Measurements from ENCODE around the gene INHBC.

INHBC gene

GRCh38 chr12:57496822-57497221 lies 62.2 kb downstream of the INHBC start:
- no peak overlapping the region for H2BK5ac ChIP-seq (ENCODE audit: low read length)
- no peak overlapping the region for H2AK5ac ChIP-seq (ENCODE audit: low read depth, low read length)
- H3K23ac ChIP-seq (ENCODE audit: low read depth, low read length, poor library complexity) = no peak overlapping the region
- H3K18ac ChIP-seq (ENCODE audit: low read length) = no peak overlapping the region
- H3K36me3 ChIP-seq (replicated peaks in 1 of 2; ENCODE audit: control insufficient read depth in 2 of 2, insufficient read depth in 2 of 2, low read length in 2 of 2) = peaks cover 41 to 70% of the 10 kb centered on the region in 2 donors
- no peak overlapping the region for H3K4me2 ChIP-seq (ENCODE audit: insufficient read depth, low read length, poor library complexity, severe bottlenecking)
- H3K79me1 ChIP-seq (ENCODE audit: low read depth, low read length) = peaks cover 4% of the 10 kb centered on the region
- H3K4me3 ChIP-seq (ENCODE audit: low read length in 2 of 2) = no peak overlapping the region
- H3K14ac ChIP-seq (ENCODE audit: low read length) = no peak overlapping the region
- H3K4me1 ChIP-seq (ENCODE audit: control insufficient read depth in 2 of 2, insufficient read depth in 1 of 2, low read depth in 1 of 2, low read length in 2 of 2) = no peaks in the 10 kb centered on the region
- H2BK12ac ChIP-seq (ENCODE audit: low read length) = no peak overlapping the region
- H3K4ac ChIP-seq (ENCODE audit: low read length) = no peak overlapping the region
- H3K27ac ChIP-seq (replicated peaks; ENCODE audit: low read length) = no peak overlapping the region
- no peak for DNase-seq (ENCODE audit: low spot score)
- H3K27me3 ChIP-seq (ENCODE audit: control insufficient read depth in 3 of 3, insufficient read depth in 3 of 3, low read depth in 1 of 3, low read length in 3 of 3) = no peaks in the 10 kb centered on the region
- H4K91ac ChIP-seq (ENCODE audit: low read depth, low read length, poor library complexity) = no peak overlapping the region
- no peak overlapping the region for H4K8ac ChIP-seq (ENCODE audit: low read depth, low read length)
- H2BK15ac ChIP-seq (ENCODE audit: low read length) = no peak overlapping the region
- H2AFZ ChIP-seq (ENCODE audit: low read length) = no peak overlapping the region
- H2BK120ac ChIP-seq (ENCODE audit: low read depth, low read length) = no peak overlapping the region
- H3K9ac ChIP-seq (ENCODE audit: low read depth, low read length, poor library complexity) = no peak overlapping the region
- H3K9me3 ChIP-seq (replicated peaks in 1 of 2; ENCODE audit: control insufficient read depth in 2 of 2, insufficient read depth in 1 of 2, low read depth in 1 of 2, low read length in 2 of 2) = peaks cover 0 to 9% of the 10 kb centered on the region in 2 donors

GRCh38 chr12:57497223-57498131 lies 62.9 kb downstream of the INHBC start:
- Histone ChIP-seq H3K4me3 (ENCODE audit: low read length in 2 of 2) (no peak overlapping the region), H4K91ac (ENCODE audit: low read depth, low read length, poor library complexity) (no peak overlapping the region), H3K27ac (replicated peaks; ENCODE audit: low read length) (no peak overlapping the region), H3K9me3 (replicated peaks in 1 of 2; ENCODE audit: control insufficient read depth in 2 of 2, insufficient read depth in 1 of 2, low read depth in 1 of 2, low read length in 2 of 2) (peaks cover 0 to 9% of the 10 kb centered on the region in 2 donors), H2BK15ac (ENCODE audit: low read length) (no peak overlapping the region), H3K23ac (ENCODE audit: low read depth, low read length, poor library complexity) (no peak overlapping the region), H3K36me3 (replicated peaks in 1 of 2; ENCODE audit: control insufficient read depth in 2 of 2, insufficient read depth in 2 of 2, low read length in 2 of 2) (peaks cover 46 to 72% of the 10 kb centered on the region in 2 donors), H3K79me1 (ENCODE audit: low read depth, low read length) (peaks cover 4% of the 10 kb centered on the region), H3K27me3 (ENCODE audit: control insufficient read depth in 3 of 3, insufficient read depth in 3 of 3, low read depth in 1 of 3, low read length in 3 of 3) (no peaks in the 10 kb centered on the region), H3K4me1 (ENCODE audit: control insufficient read depth in 2 of 2, insufficient read depth in 1 of 2, low read depth in 1 of 2, low read length in 2 of 2) (no peaks in the 10 kb centered on the region), H2AFZ (ENCODE audit: low read length) (no peak overlapping the region), H3K9ac (ENCODE audit: low read depth, low read length, poor library complexity) (no peak overlapping the region), H3K14ac (ENCODE audit: low read length) (no peak overlapping the region), H3K4ac (ENCODE audit: low read length) (no peak overlapping the region), H2BK5ac (ENCODE audit: low read length) (no peak overlapping the region), H2BK120ac (ENCODE audit: low read depth, low read length) (no peak overlapping the region), H2AK5ac (ENCODE audit: low read depth, low read length) (no peak overlapping the region), H2BK12ac (ENCODE audit: low read length) (no peak overlapping the region), H4K8ac (ENCODE audit: low read depth, low read length) (no peak overlapping the region), H3K18ac (ENCODE audit: low read length) (no peak overlapping the region), H3K4me2 (ENCODE audit: insufficient read depth, low read length, poor library complexity, severe bottlenecking) (no peak overlapping the region)
- 100% methylated on average over 3 of the region's 12 CpGs; no CpG with 5 or more reads in 1 of the 2 donors for WGBS, 2 donors (ENCODE audit: extremely low coverage in 2 of 2, insufficient read length in 2 of 2, insufficient replicate concordance in 1 of 2)
- no peak for DNase-seq (ENCODE audit: low spot score)

GRCh38 chr12:57498132-57498502 lies 63.5 kb downstream of the INHBC start:
- H2BK15ac ChIP-seq (ENCODE audit: low read length) = no peak overlapping the region
- DNase-seq (ENCODE audit: low spot score) = no peak
- no peak overlapping the region for H3K27ac ChIP-seq (replicated peaks; ENCODE audit: low read length)
- no peaks in the 10 kb centered on the region for H3K4me1 ChIP-seq (ENCODE audit: control insufficient read depth in 2 of 2, insufficient read depth in 1 of 2, low read depth in 1 of 2, low read length in 2 of 2)
- H2BK12ac ChIP-seq (ENCODE audit: low read length) = no peak overlapping the region
- peaks cover 4% of the 10 kb centered on the region for H3K79me1 ChIP-seq (ENCODE audit: low read depth, low read length)
- H3K18ac ChIP-seq (ENCODE audit: low read length) = no peak overlapping the region
- H3K9me3 ChIP-seq (replicated peaks in 1 of 2; ENCODE audit: control insufficient read depth in 2 of 2, insufficient read depth in 1 of 2, low read depth in 1 of 2, low read length in 2 of 2) = peaks cover 0 to 3% of the 10 kb centered on the region in 2 donors
- WGBS, 2 donors (ENCODE audit: extremely low coverage in 2 of 2, insufficient read length in 2 of 2, insufficient replicate concordance in 1 of 2) = no CpG with 5 or more reads among the region's 9 CpGs
- no peak overlapping the region for H2BK120ac ChIP-seq (ENCODE audit: low read depth, low read length)
- H4K8ac ChIP-seq (ENCODE audit: low read depth, low read length) = no peak overlapping the region
- no peak overlapping the region for H3K4me3 ChIP-seq (ENCODE audit: low read length in 2 of 2)
- H4K91ac ChIP-seq (ENCODE audit: low read depth, low read length, poor library complexity) = no peak overlapping the region
- H3K14ac ChIP-seq (ENCODE audit: low read length) = no peak overlapping the region
- H2BK5ac ChIP-seq (ENCODE audit: low read length) = no peak overlapping the region
- no peak overlapping the region for H2AK5ac ChIP-seq (ENCODE audit: low read depth, low read length)
- H2AFZ ChIP-seq (ENCODE audit: low read length) = no peak overlapping the region
- no peak overlapping the region for H3K4ac ChIP-seq (ENCODE audit: low read length)
- no peak overlapping the region for H3K23ac ChIP-seq (ENCODE audit: low read depth, low read length, poor library complexity)
- no peak overlapping the region for H3K9ac ChIP-seq (ENCODE audit: low read depth, low read length, poor library complexity)
- H3K27me3 ChIP-seq (ENCODE audit: control insufficient read depth in 3 of 3, insufficient read depth in 3 of 3, low read depth in 1 of 3, low read length in 3 of 3) = no peaks in the 10 kb centered on the region
- H3K36me3 ChIP-seq (replicated peaks in 1 of 2; ENCODE audit: control insufficient read depth in 2 of 2, insufficient read depth in 2 of 2, low read length in 2 of 2) = peaks cover 41 to 71% of the 10 kb centered on the region in 2 donors
- H3K4me2 ChIP-seq (ENCODE audit: insufficient read depth, low read length, poor library complexity, severe bottlenecking) = no peak overlapping the region

- Histone ChIP-seq H3K4ac (ENCODE audit: low read length) (no peak overlapping the region), H3K79me1 (ENCODE audit: low read depth, low read length) (peaks cover 4% of the 10 kb centered on the region), H3K4me3 (ENCODE audit: low read length in 2 of 2) (no peak overlapping the region), H2BK15ac (ENCODE audit: low read length) (no peak overlapping the region), H2BK12ac (ENCODE audit: low read length) (no peak overlapping the region), H2AK5ac (ENCODE audit: low read depth, low read length) (no peak overlapping the region), H3K27ac (replicated peaks; ENCODE audit: low read length) (no peak overlapping the region), H3K4me2 (ENCODE audit: insufficient read depth, low read length, poor library complexity, severe bottlenecking) (no peak overlapping the region), H3K27me3 (ENCODE audit: control insufficient read depth in 3 of 3, insufficient read depth in 3 of 3, low read depth in 1 of 3, low read length in 3 of 3) (no peaks in the 10 kb centered on the region), H4K8ac (ENCODE audit: low read depth, low read length) (no peak overlapping the region), H3K4me1 (ENCODE audit: control insufficient read depth in 2 of 2, insufficient read depth in 1 of 2, low read depth in 1 of 2, low read length in 2 of 2) (no peaks in the 10 kb centered on the region), H3K9me3 (replicated peaks in 1 of 2; ENCODE audit: control insufficient read depth in 2 of 2, insufficient read depth in 1 of 2, low read depth in 1 of 2, low read length in 2 of 2) (peaks cover 0 to 3% of the 10 kb centered on the region in 2 donors), H3K14ac (ENCODE audit: low read length) (no peak overlapping the region), H3K9ac (ENCODE audit: low read depth, low read length, poor library complexity) (no peak overlapping the region), H2BK5ac (ENCODE audit: low read length) (no peak overlapping the region), H2AFZ (ENCODE audit: low read length) (no peak overlapping the region), H3K18ac (ENCODE audit: low read length) (no peak overlapping the region), H4K91ac (ENCODE audit: low read depth, low read length, poor library complexity) (no peak overlapping the region), H3K36me3 (replicated peaks in 1 of 2; ENCODE audit: control insufficient read depth in 2 of 2, insufficient read depth in 2 of 2, low read length in 2 of 2) (peaks cover 41 to 75% of the 10 kb centered on the region in 2 donors), H3K23ac (ENCODE audit: low read depth, low read length, poor library complexity) (no peak overlapping the region), H2BK120ac (ENCODE audit: low read depth, low read length) (no peak overlapping the region)
- no CpG with 5 or more reads among the region's 4 CpGs for WGBS, 2 donors (ENCODE audit: extremely low coverage in 2 of 2, insufficient read length in 2 of 2, insufficient replicate concordance in 1 of 2)
- no peak for DNase-seq (ENCODE audit: low spot score)
These were observed 64.0 kb downstream of the INHBC start for GRCh38 chr12:57498571-57498970.

Measured in neuronal stem cell (in vitro differentiated cells).